Small intestine (tissue), 7 donors: ENCODE measurements around the gene GPC3. TPM values are rescaled to one million over a fixed set of nuclear protein-coding genes. Genes with fewer than 3 reads are reported as not detected.
"Not testable (repeated sequence)": the region's sequence is repeated elsewhere in the genome, so short reads cannot be mapped to it uniquely, and the experiment has no call there.

ENCODE experiments used
- DNase-seq, 2 donors: peaks; one replicate each; pipeline versions ENCODE4 v3.0.0 to v3.0.0-alpha.2; 2013
- FAIRE-seq: peaks from 2 replicates; lab custom pipeline; 2012; peaks lifted over from hg19 to GRCh38; lab: Jason Lieb, UNC
- H3K27ac ChIP-seq, 3 donors: one replicate each; pipeline ENCODE4 v1.5.1; 2013; ENCODE audit warnings: low read length in 2 of 3, mild to moderate bottlenecking in 2 of 3, control low read depth in 1 of 3, inconsistent platforms in 1 of 3, low read depth in 1 of 3, moderate library complexity in 1 of 3
- H3K27me3 ChIP-seq, 3 donors: one replicate each; pipeline ENCODE4 v1.6.1; 2013; ENCODE audit warnings: low read length in 3 of 3, inconsistent platforms in 1 of 3; ENCODE audit not compliant: control insufficient read depth in 3 of 3, insufficient read depth in 3 of 3
- H3K36me3 ChIP-seq, 3 donors: one replicate each; pipeline ENCODE4 v1.6.1; 2013; ENCODE audit warnings: low read length in 3 of 3, inconsistent platforms in 1 of 3, low read depth in 1 of 3, mild to moderate bottlenecking in 1 of 3, moderate library complexity in 1 of 3; ENCODE audit not compliant: control insufficient read depth in 3 of 3, insufficient read depth in 2 of 3
- H3K4me1 ChIP-seq, 3 donors: one replicate each; pipeline ENCODE4 v1.6.1; 2013; ENCODE audit warnings: low read length in 2 of 3, inconsistent platforms in 1 of 3, low read depth in 1 of 3, mild to moderate bottlenecking in 1 of 3, moderate library complexity in 1 of 3; ENCODE audit not compliant: control insufficient read depth in 3 of 3, insufficient read depth in 2 of 3
- H3K4me3 ChIP-seq, 3 donors: one replicate each; pipeline ENCODE4 v1.5.1; 2013; ENCODE audit warnings: low read length in 3 of 3, control low read depth in 1 of 3, inconsistent platforms in 1 of 3, low read depth in 1 of 3, mild to moderate bottlenecking in 1 of 3, moderate library complexity in 1 of 3
- H3K9me3 ChIP-seq, 2 donors: one replicate each; pipeline ENCODE4 v1.6.1; 2013; ENCODE audit warnings: low read depth in 1 of 2, low read length in 1 of 2; ENCODE audit not compliant: control insufficient read depth in 2 of 2, insufficient read depth in 1 of 2
- WGBS, 3 donors: extraction: QIAGEN DNeasy Blood & Tissue Kit; methylation state at CpG; one replicate each; pipeline ENCODE4 v1.1.7; 2013; 5-methylcytosine and 5-hydroxymethylcytosine counted together
- polyA plus RNA-seq, 4 donors: library from polyadenylated mRNA; stranded (reverse) in 3 of 4; unstranded in 1 of 4; fragments of 200-250 nt in 3 of 4; fragments of 120-200 nt in 1 of 4; gene quantifications; one replicate each; pipeline versions ENCODE4 v1.2.1 to v1.2.3, GENCODE V29; 2013
- donor health status: healthy with polysubstance abuse.
- donor health status: control.
- donor health status: control.
- donor health status: Bipolar disorder and iron deficiency.
- donor health status: healthy.

GPC3 gene
- polyA plus RNA-seq, 4 donors = 14.3 to 186 TPM; not detected in 2

- Histone ChIP-seq H3K4me1 (peaks cover 0 to 6% (median 0%) of the 10 kb centered on the region in 3 donors), H3K36me3 (no peaks in the 10 kb centered on the region), H3K9me3 (no peaks in the 10 kb centered on the region), H3K4me3 (no peak overlapping the region), H3K27me3 (peaks cover 0 to 2% (median 0%) of the 10 kb centered on the region in 3 donors), H3K27ac (no peak overlapping the region)
- DNase-seq (no peak), FAIRE-seq (no peak)
- WGBS, 3 donors = 65 to 94% (median 91%) methylated on average over 2 of the region's 2 CpGs
Measured at GRCh38 chrX:134020910-134021309, 35.5 kb upstream of the GPC3 start.

- H3K4me1 ChIP-seq = peaks cover 0 to 6% (median 0%) of the 10 kb centered on the region in 3 donors
- 59 to 74% (median 62%) methylated on average over 4 of the region's 4 CpGs for WGBS, 3 donors
Measured at GRCh38 chrX:134019567-134020206, 34.3 kb upstream of the GPC3 start.

GRCh38 chrX:134016309-134016708 lies 30.9 kb upstream of the GPC3 start:
- H3K36me3 ChIP-seq, H3K4me3 ChIP-seq, H3K27me3 ChIP-seq, H3K27ac ChIP-seq, H3K4me1 ChIP-seq, H3K9me3 ChIP-seq, FAIRE-seq, DNase-seq: not testable (repeated sequence)
- WGBS, 3 donors = 56 to 89% (median 80%) methylated on average over 1 of the region's 1 CpG

More at GRCh38 chrX:134019567-134020206, 34.3 kb upstream of the GPC3 start:
- Histone ChIP-seq H3K4me3 (no peak overlapping the region), H3K27me3 (peaks cover 0 to 2% (median 0%) of the 10 kb centered on the region in 3 donors), H3K27ac (no peak overlapping the region), H3K36me3 (no peaks in the 10 kb centered on the region), H3K9me3 (no peaks in the 10 kb centered on the region)
- FAIRE-seq = no peak
- no peak for DNase-seq

- 83% methylated on average over 2 of the region's 3 CpGs; no CpG with 5 or more reads in 2 of the 3 donors for WGBS, 3 donors
- not testable (repeated sequence) for FAIRE-seq, H3K4me3 ChIP-seq, H3K4me1 ChIP-seq, H3K36me3 ChIP-seq, H3K27me3 ChIP-seq, H3K9me3 ChIP-seq, H3K27ac ChIP-seq, DNase-seq
Measured at GRCh38 chrX:134015510-134015909, 30.1 kb upstream of the GPC3 start.

GRCh38 chrX:134013524-134013923 lies 28.1 kb upstream of the GPC3 start:
- Histone ChIP-seq H3K27me3 (no peaks in the 10 kb centered on the region), H3K9me3 (no peaks in the 10 kb centered on the region), H3K4me1 (no peaks in the 10 kb centered on the region), H3K36me3 (no peaks in the 10 kb centered on the region), H3K4me3 (no peak overlapping the region), H3K27ac (no peak overlapping the region)
- DNase-seq (no peak), FAIRE-seq (no peak)
- WGBS, 3 donors = 85 to 89% (median 89%) methylated on average over 4 of the region's 4 CpGs

- no peak for FAIRE-seq
- H3K4me1 ChIP-seq = no peaks in the 10 kb centered on the region
- H3K36me3 ChIP-seq = no peaks in the 10 kb centered on the region
- H3K27me3 ChIP-seq = no peaks in the 10 kb centered on the region
- no peak overlapping the region for H3K27ac ChIP-seq
- WGBS, 3 donors = 32 to 44% (median 41%) methylated on average over 1 of the region's 1 CpG
- DNase-seq = no peak
- no peaks in the 10 kb centered on the region for H3K9me3 ChIP-seq
- no peak overlapping the region for H3K4me3 ChIP-seq
Measured at GRCh38 chrX:134013092-134013497, 27.7 kb upstream of the GPC3 start.

GRCh38 chrX:134010690-134011089 lies 25.3 kb upstream of the GPC3 start:
- Histone ChIP-seq H3K4me1 (no peaks in the 10 kb centered on the region), H3K27me3 (no peaks in the 10 kb centered on the region), H3K27ac (no peak overlapping the region), H3K4me3 (no peak overlapping the region), H3K9me3 (no peaks in the 10 kb centered on the region), H3K36me3 (no peaks in the 10 kb centered on the region)
- no peak for FAIRE-seq
- 52 to 91% (median 71%) methylated on average over 1 of the region's 1 CpG for WGBS, 3 donors
- DNase-seq = no peak

- no peaks in the 10 kb centered on the region for H3K36me3 ChIP-seq
- no peaks in the 10 kb centered on the region for H3K27me3 ChIP-seq
- peaks cover 0 to 6% (median 0%) of the 10 kb centered on the region in 3 donors for H3K4me1 ChIP-seq
- WGBS, 3 donors = 44 to 79% (median 62%) methylated on average over 1 of the region's 1 CpG
- no peak overlapping the region for H3K27ac ChIP-seq
- DNase-seq = no peak
- FAIRE-seq = no peak
- no peak overlapping the region for H3K4me3 ChIP-seq
- no peaks in the 10 kb centered on the region for H3K9me3 ChIP-seq
Measured at GRCh38 chrX:134007716-134008115, 22.3 kb upstream of the GPC3 start.
